ENCODE results near the gene RAD51B.

RAD51B gene

GRCh38 chr14:68596211-68596610 is 776.6 kb downstream of the RAD51B start:
- Histone ChIP-seq H3K27me3 (replicated peaks) (no peaks in the 10 kb centered on the region), H3K27ac (no peak overlapping the region), H3K36me3 (replicated peaks) (no peaks in the 10 kb centered on the region), H3K4me3 (ENCODE audit: low read depth, low read length) (no peak overlapping the region)
- no peak for DNase-seq
- in situ Hi-C loops (cut with HindIII; ENCODE audit: low pct_ligation_motif_present, low sequenced_read_pairs), result no loop called here
- TF ChIP-seq CTCF (IDR thresholded peaks at IDR 0.05; ENCODE audit: low read depth, low read length, missing control alignments), result no peak

- no peaks in the 10 kb centered on the region for H3K27me3 ChIP-seq (replicated peaks)
- no peak for TF ChIP-seq CTCF (IDR thresholded peaks at IDR 0.05; ENCODE audit: low read depth, low read length, missing control alignments)
- no peak for DNase-seq
- no peak overlapping the region for H3K27ac ChIP-seq
- no peaks in the 10 kb centered on the region for H3K36me3 ChIP-seq (replicated peaks)
- in situ Hi-C loops (cut with HindIII; ENCODE audit: low pct_ligation_motif_present, low sequenced_read_pairs), result no loop called here
- no peak overlapping the region for H3K4me3 ChIP-seq (ENCODE audit: low read depth, low read length)
Observed at GRCh38 chr14:68596701-68597100, 777.1 kb downstream of the RAD51B start.

GRCh38 chr14:68598089-68598488 is 778.5 kb downstream of the RAD51B start:
- in situ Hi-C loops (cut with HindIII; ENCODE audit: low pct_ligation_motif_present, low sequenced_read_pairs), result no loop called here
- Histone ChIP-seq H3K4me3 (ENCODE audit: low read depth, low read length) (no peak overlapping the region), H3K27ac (peak overlapping the region; percentile 93), H3K27me3 (replicated peaks) (no peaks in the 10 kb centered on the region), H3K36me3 (replicated peaks) (no peaks in the 10 kb centered on the region)
- no peak for TF ChIP-seq CTCF (IDR thresholded peaks at IDR 0.05; ENCODE audit: low read depth, low read length, missing control alignments)
- DNase-seq, result no peak

GRCh38 chr14:68598621-68599447 is 779.3 kb downstream of the RAD51B start:
- Histone ChIP-seq H3K27me3 (replicated peaks) (no peaks in the 10 kb centered on the region), H3K27ac (peak overlapping the region; percentile 93), H3K4me3 (ENCODE audit: low read depth, low read length) (peak overlapping the region; percentile 32), H3K36me3 (replicated peaks) (no peaks in the 10 kb centered on the region)
- DNase-seq, result peak; percentile 84
- in situ Hi-C loops (cut with HindIII; ENCODE audit: low pct_ligation_motif_present, low sequenced_read_pairs), result no loop called here
- TF ChIP-seq CTCF (IDR thresholded peaks at IDR 0.05; ENCODE audit: low read depth, low read length, missing control alignments), result no peak

GRCh38 chr14:68599896-68600610 is 780.5 kb downstream of the RAD51B start:
- Histone ChIP-seq H3K27me3 (replicated peaks) (no peaks in the 10 kb centered on the region), H3K27ac (no peak overlapping the region), H3K36me3 (replicated peaks) (no peaks in the 10 kb centered on the region), H3K4me3 (ENCODE audit: low read depth, low read length) (no peak overlapping the region)
- no peak for DNase-seq
- TF ChIP-seq CTCF (IDR thresholded peaks at IDR 0.05; ENCODE audit: low read depth, low read length, missing control alignments), result no peak
- in situ Hi-C loops (cut with HindIII; ENCODE audit: low pct_ligation_motif_present, low sequenced_read_pairs), result no loop called here
